Endothelial cell of umbilical vein (primary cell): ENCODE measurements around the gene IZUMO4. TPM values are rescaled to one million over a fixed set of nuclear protein-coding genes. Genes with fewer than 3 reads are reported as not detected.

Experiments
- BruUV-seq: library from RNA; stranded (reverse); fragments of 400-500 nt; replicated peaks from 2 replicates; lab custom pipeline; 2021; lab: Mats Ljungman, UMichigan
- CTCF ChIA-PET: fragments of 300-600, 350-600 bp; sonication (Branson Sonifier 250); formaldehyde crosslinking; loops from one replicate; lab custom pipeline; 2021; ENCODE audit warnings: antibody characterized with exemption, inconsistent platforms; lab: Charles Lee
- POLR2A ChIA-PET: fragments of 300-600, 350-600 bp; sonication (Branson Sonifier 250); formaldehyde crosslinking; loops from one replicate; lab custom pipeline; 2021; ENCODE audit warnings: antibody characterized with exemption, inconsistent platforms; lab: Charles Lee
- DNase-seq: peaks from one replicate; pipeline ENCODE4 v3.0.0-alpha.2; 2011; ENCODE audit warnings: low read depth, low spot score
- FAIRE-seq: peaks from 2 replicates; lab custom pipeline; 2011; peaks lifted over from hg19 to GRCh38; lab: Jason Lieb, UNC
- H2AFZ ChIP-seq: 2 replicates; pipeline ENCODE4 v1.6.0; 2012; ENCODE audit warnings: low read depth, low read length, control low read depth, inconsistent platforms
- H3K27ac ChIP-seq: 2 replicates; pipeline ENCODE4 v1.5.1; 2011; ENCODE audit warnings: low read depth, mild to moderate bottlenecking, control low read depth, low read length, moderate library complexity; ENCODE audit not compliant: insufficient read depth
- H3K27me3 ChIP-seq, 2 experiments: 2 replicates each; pipeline versions ENCODE4 v1.6.0 to v1.6.1; 2011; ENCODE audit warnings: low read length in 2 of 2, mixed read lengths in 1 of 2; ENCODE audit not compliant: control insufficient read depth in 2 of 2, insufficient read depth in 2 of 2
- H3K36me3 ChIP-seq, 2 experiments: 2 replicates in 1 of 2; 3 replicates in 1 of 2; pipeline ENCODE4 v1.5.1; 2011; ENCODE audit warnings: low read length in 2 of 2, mild to moderate bottlenecking in 1 of 2, moderate library complexity in 1 of 2; ENCODE audit not compliant: control insufficient read depth in 2 of 2, insufficient read depth in 2 of 2; ENCODE audit errors: extremely low read depth in 1 of 2
- H3K4me1 ChIP-seq: 3 replicates; pipeline ENCODE4 v1.5.1; 2011; ENCODE audit warnings: mild to moderate bottlenecking, low read length; ENCODE audit not compliant: control insufficient read depth, insufficient read depth; ENCODE audit errors: extremely low read depth
- H3K4me2 ChIP-seq: 2 replicates; pipeline ENCODE4 v1.6.1; 2011; ENCODE audit warnings: low read length, control low read depth, mixed read lengths; ENCODE audit not compliant: insufficient read depth
- H3K4me3 ChIP-seq, 3 experiments: fragments of 200-600 bp in 1 of 3; sonication (generic), shearing (Covaris generic) in 1 of 3; replicated peaks in 1 of 3; 2 replicates each; pipeline ENCODE4 v1.5.1; 2011 to 2016; ENCODE audit warnings: control low read depth in 3 of 3, low read length in 3 of 3, mild to moderate bottlenecking in 2 of 3, inconsistent platforms in 1 of 3, low read depth in 1 of 3, moderate library complexity in 1 of 3; ENCODE audit not compliant: insufficient read depth in 1 of 3
- H3K79me2 ChIP-seq: 2 replicates; pipeline ENCODE4 v1.6.0; 2012; ENCODE audit warnings: low read length, inconsistent platforms; ENCODE audit not compliant: control insufficient read depth, insufficient read depth
- H3K9ac ChIP-seq: replicated peaks from 2 replicates; pipeline ENCODE3; 2011; ENCODE audit warnings: low read length, control low read depth; ENCODE audit not compliant: insufficient read depth; ENCODE audit errors: extremely low read depth
- H3K9me1 ChIP-seq: replicated peaks from 3 replicates; pipeline ENCODE4 v1.6.0; 2011; ENCODE audit warnings: mild to moderate bottlenecking, low read length; ENCODE audit not compliant: control insufficient read depth, insufficient read depth; ENCODE audit errors: extremely low read depth
- H3K9me3 ChIP-seq: replicated peaks from 2 replicates; pipeline ENCODE4 v1.5.1; 2012; ENCODE audit warnings: low read length, inconsistent platforms; ENCODE audit not compliant: control insufficient read depth, insufficient read depth
- H4K20me1 ChIP-seq: replicated peaks from 2 replicates; pipeline ENCODE3; 2011; ENCODE audit warnings: mild to moderate bottlenecking, low read length; ENCODE audit not compliant: control insufficient read depth, insufficient read depth; ENCODE audit errors: extremely low read depth
- EZH2 ChIP-seq: IDR thresholded peaks from 2 replicates; pipeline ENCODE4 v1.6.1; 2012; ENCODE audit warnings: borderline replicate concordance, low read depth, mild to moderate bottlenecking, moderate library complexity, low read length, inconsistent platforms; ENCODE audit not compliant: severe bottlenecking
- FOS ChIP-seq: IDR thresholded peaks from 2 replicates; pipeline ENCODE4 v1.6.1; 2011; ENCODE audit warnings: mild to moderate bottlenecking, low read length, moderate library complexity, borderline replicate concordance; ENCODE audit not compliant: insufficient read depth
- GATA2 ChIP-seq: IDR thresholded peaks from 2 replicates; pipeline ENCODE4 v1.7.0; 2011; ENCODE audit warnings: low read depth, mild to moderate bottlenecking, moderate library complexity, mixed read lengths, low read length; ENCODE audit not compliant: insufficient read length, insufficient read depth
- JUN ChIP-seq: IDR thresholded peaks from 2 replicates; pipeline ENCODE4 v1.6.1; 2011; ENCODE audit warnings: borderline replicate concordance, low read depth; ENCODE audit not compliant: insufficient read length, insufficient read depth
- MYC ChIP-seq: IDR thresholded peaks from one replicate; pipeline ENCODE4 v1.6.1; 2011; ENCODE audit warnings: mild to moderate bottlenecking, low read depth, low read length
- POLR2A ChIP-seq: IDR thresholded peaks from 2 replicates; pipeline ENCODE4 v1.6.1; 2012; ENCODE audit warnings: low read depth, mild to moderate bottlenecking, control low read depth, low read length
- POLR2AphosphoS5 ChIP-seq: IDR thresholded peaks from 2 replicates; pipeline ENCODE4 v1.6.1; 2012; ENCODE audit warnings: low read depth, mild to moderate bottlenecking, control low read depth, low read length, moderate library complexity; ENCODE audit not compliant: insufficient read depth
- dilution Hi-C: fragments of 300-500 bp; cut with MboI; formaldehyde crosslinking; loops from one replicate; pipeline ENCODE4 v1.15.0; 2019; ENCODE audit warnings: low sequenced_read_pairs; ENCODE audit not compliant: extremely low pct_ligation_motif_present
- intact Hi-C: fragments of 100-400 bp; cut with micrococcal nuclease; formaldehyde crosslinking; loops from one replicate; pipeline ENCODE4 v1.10.0; 2022
- polyA plus RNA-seq, 4 experiments: library from polyadenylated mRNA; depleted of rRNA in 3 of 4; stranded (reverse) in 3 of 4; unstranded in 1 of 4; fragments of >200 nt; gene quantifications; 2 replicates each; pipeline versions ENCODE4 v1.2.1 to v1.2.3, GENCODE V29; 2011 to 2012; ENCODE audit warnings: missing spikeins in 1 of 4
- total RNA-seq: library from RNA; stranded (reverse); gene quantifications from 2 replicates; pipeline ENCODE4 v1.2.3, GENCODE V29; 2021
- TF ChIP-seq, protein P1 (sequence below): IDR thresholded peaks from 2 replicates; pipeline ENCODE4 v1.6.1; 2011; ENCODE audit not compliant: insufficient read depth, insufficient read length
- TF ChIP-seq, protein P2 (sequence below), 2 donors: IDR thresholded peaks; 1 replicate in 1 of 2; 2 replicates in 1 of 2; pipeline ENCODE4 v1.5.1; 2011; ENCODE audit warnings: low read length in 2 of 2, mild to moderate bottlenecking in 2 of 2, moderate library complexity in 2 of 2, control low read depth in 1 of 2, inconsistent platforms in 1 of 2, low read depth in 1 of 2; ENCODE audit not compliant: insufficient read depth in 1 of 2; ENCODE audit errors: extremely low read depth in 1 of 2

Gene IZUMO4
- total and polyA plus RNA-seq, 2 donors (not counting 3 experiments of a cell fraction or from before 2014, with no cell fraction given): 1.1 to 2.0 TPM

DNA sequence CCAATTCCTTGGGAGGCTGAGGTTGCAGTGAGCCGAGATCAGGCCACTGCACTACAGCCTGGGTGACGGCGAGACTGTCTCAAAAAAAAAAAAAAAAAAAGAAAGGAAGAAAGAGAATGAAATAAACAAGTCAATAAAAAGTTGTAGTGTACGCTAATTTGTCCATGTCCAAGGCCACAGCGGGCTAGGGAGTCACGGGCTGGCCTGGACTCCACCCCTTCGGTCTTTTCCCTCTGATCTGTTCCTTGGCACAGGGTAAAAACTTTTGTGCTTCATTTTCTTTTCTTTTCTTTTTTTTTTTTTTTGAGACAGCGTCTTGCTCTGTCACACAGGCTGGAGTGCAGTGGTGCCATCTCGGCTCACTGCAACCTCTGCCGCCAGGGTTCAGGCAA lies 26.3 kb upstream of the IZUMO4 start:
- no peaks in the 10 kb centered on the region for H3K27me3 ChIP-seq
- TF ChIP-seq MYC (no peak), EZH2 (no peak), POLR2A (no peak), GATA2 (no peak), JUN (no peak), FOS (no peak), POLR2AphosphoS5 (no peak)
- TF ChIP-seq, protein P1, sequence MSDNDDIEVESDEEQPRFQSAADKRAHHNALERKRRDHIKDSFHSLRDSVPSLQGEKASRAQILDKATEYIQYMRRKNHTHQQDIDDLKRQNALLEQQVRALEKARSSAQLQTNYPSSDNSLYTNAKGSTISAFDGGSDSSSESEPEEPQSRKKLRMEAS: no peak
- TF ChIP-seq, protein P2, sequence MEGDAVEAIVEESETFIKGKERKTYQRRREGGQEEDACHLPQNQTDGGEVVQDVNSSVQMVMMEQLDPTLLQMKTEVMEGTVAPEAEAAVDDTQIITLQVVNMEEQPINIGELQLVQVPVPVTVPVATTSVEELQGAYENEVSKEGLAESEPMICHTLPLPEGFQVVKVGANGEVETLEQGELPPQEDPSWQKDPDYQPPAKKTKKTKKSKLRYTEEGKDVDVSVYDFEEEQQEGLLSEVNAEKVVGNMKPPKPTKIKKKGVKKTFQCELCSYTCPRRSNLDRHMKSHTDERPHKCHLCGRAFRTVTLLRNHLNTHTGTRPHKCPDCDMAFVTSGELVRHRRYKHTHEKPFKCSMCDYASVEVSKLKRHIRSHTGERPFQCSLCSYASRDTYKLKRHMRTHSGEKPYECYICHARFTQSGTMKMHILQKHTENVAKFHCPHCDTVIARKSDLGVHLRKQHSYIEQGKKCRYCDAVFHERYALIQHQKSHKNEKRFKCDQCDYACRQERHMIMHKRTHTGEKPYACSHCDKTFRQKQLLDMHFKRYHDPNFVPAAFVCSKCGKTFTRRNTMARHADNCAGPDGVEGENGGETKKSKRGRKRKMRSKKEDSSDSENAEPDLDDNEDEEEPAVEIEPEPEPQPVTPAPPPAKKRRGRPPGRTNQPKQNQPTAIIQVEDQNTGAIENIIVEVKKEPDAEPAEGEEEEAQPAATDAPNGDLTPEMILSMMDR (IDR thresholded peaks at IDR 0.05; ENCODE audit: extremely low read depth in 1 of 2, insufficient read depth in 1 of 2, low read depth in 1 of 2, low read length in 2 of 2): no peak
- intact Hi-C loops: no loop called here
- H2AFZ ChIP-seq: no peak overlapping the region
- FAIRE-seq: no peak
- CTCF ChIA-PET: interaction anchor here (0.6 to 3.9 kb wide), 28 partner anchors 9 to 173 kb away, joined by 3 to 75 read pairs (median 4); partner anchors contain the start of gene BTBD2
- no peak overlapping the region for H3K27ac ChIP-seq
- H3K9ac ChIP-seq: no peak overlapping the region
- no TSS peak for BruUV-seq
- no peak for DNase-seq
- no peaks in the 10 kb centered on the region for H3K9me3 ChIP-seq
- no peak overlapping the region for H3K4me3 ChIP-seq
- H3K4me1 ChIP-seq: no peaks in the 10 kb centered on the region
- no peaks in the 10 kb centered on the region for H4K20me1 ChIP-seq
- H3K79me2 ChIP-seq: no peaks in the 10 kb centered on the region
- POLR2A ChIA-PET: interaction anchor here (0.7 kb wide), 1 partner anchor 718 kb away, joined by 3 read pairs; no protein-coding TSS in a partner anchor
- peaks cover 0 to 21% of the 10 kb centered on the region in 2 experiments for H3K36me3 ChIP-seq
- dilution Hi-C loops: no loop called here
- H3K9me1 ChIP-seq: no peaks in the 10 kb centered on the region
- H3K4me2 ChIP-seq: no peak overlapping the region
